CD14-positive monocyte (primary cell): ENCODE measurements around the gene TOM1L2. TPM values are rescaled to one million over a fixed set of nuclear protein-coding genes. Genes with fewer than 3 reads are reported as not detected.

Experiments
- DNase-seq, 3 donors: peaks; one replicate each; pipeline ENCODE4 v3.0.0-alpha.2; 2011 to 2022
- H2AFZ ChIP-seq: 2 replicates; pipeline ENCODE4 v1.6.0; 2012; ENCODE audit warnings: mild to moderate bottlenecking, low read depth, low read length, inconsistent platforms; ENCODE audit not compliant: insufficient read depth, poor library complexity, severe bottlenecking
- H3K27ac ChIP-seq, 2 donors: 1 replicate in 1 of 2; 2 replicates in 1 of 2; pipeline ENCODE4 v1.5.1; 2012 to 2013; ENCODE audit warnings: low read length in 2 of 2, control low read depth in 1 of 2, inconsistent platforms in 1 of 2, low read depth in 1 of 2, mild to moderate bottlenecking in 1 of 2
- H3K27me3 ChIP-seq, 2 donors: one replicate each; pipeline versions ENCODE4 v1.6.0 to v1.6.1; 2011 to 2013; ENCODE audit warnings: low read length in 2 of 2; ENCODE audit not compliant: control insufficient read depth in 2 of 2, insufficient read depth in 2 of 2
- H3K36me3 ChIP-seq, 2 donors: replicated peaks in 1 of 2; 1 replicate in 1 of 2; 2 replicates in 1 of 2; pipeline versions ENCODE4 v1.5.1 to v1.6.1; 2012 to 2013; ENCODE audit warnings: low read length in 2 of 2, control low read depth in 1 of 2, inconsistent platforms in 1 of 2, mild to moderate bottlenecking in 1 of 2; ENCODE audit not compliant: insufficient read depth in 2 of 2, control insufficient read depth in 1 of 2
- H3K4me1 ChIP-seq, 2 donors: 1 replicate in 1 of 2; 2 replicates in 1 of 2; pipeline versions ENCODE4 v1.5.1 to v1.6.1; 2012 to 2013; ENCODE audit warnings: low read length in 2 of 2, control low read depth in 1 of 2, inconsistent platforms in 1 of 2, mild to moderate bottlenecking in 1 of 2, moderate library complexity in 1 of 2; ENCODE audit not compliant: insufficient read depth in 2 of 2, control insufficient read depth in 1 of 2
- H3K4me2 ChIP-seq: replicated peaks from 2 replicates; pipeline ENCODE3; 2012; ENCODE audit warnings: low read length, moderate library complexity, mild to moderate bottlenecking; ENCODE audit not compliant: poor library complexity, severe bottlenecking; ENCODE audit errors: extremely low read depth
- H3K4me3 ChIP-seq, 3 experiments: fragments of 200-600 bp in 1 of 3; sonication (generic) in 1 of 3; replicated peaks in 1 of 3; 1 replicate in 2 of 3; 2 replicates in 1 of 3; pipeline ENCODE4 v1.5.1; 2011 to 2013; ENCODE audit warnings: low read length in 3 of 3, mild to moderate bottlenecking in 3 of 3, control low read depth in 2 of 3, low read depth in 2 of 3, inconsistent platforms in 1 of 3, moderate library complexity in 1 of 3
- H3K79me2 ChIP-seq: 2 replicates; pipeline ENCODE4 v1.6.0; 2012; ENCODE audit warnings: mild to moderate bottlenecking, control low read depth, inconsistent platforms, low read length, moderate library complexity; ENCODE audit not compliant: insufficient read depth
- H3K9ac ChIP-seq: 2 replicates; pipeline ENCODE4 v1.6.0; 2017; ENCODE audit warnings: low read length, mild to moderate bottlenecking; ENCODE audit not compliant: insufficient read depth, poor library complexity, severe bottlenecking
- H3K9me3 ChIP-seq, 2 donors: replicated peaks in 1 of 2; 1 replicate in 1 of 2; 2 replicates in 1 of 2; pipeline versions ENCODE4 v1.5.1 to v1.6.1; 2012 to 2013; ENCODE audit warnings: low read length in 2 of 2, control low read depth in 1 of 2; ENCODE audit not compliant: control insufficient read depth in 1 of 2, insufficient read depth in 1 of 2
- H4K20me1 ChIP-seq: 2 replicates; pipeline ENCODE4 v1.6.0; 2012; ENCODE audit warnings: mild to moderate bottlenecking, low read length, control low read depth, moderate library complexity; ENCODE audit not compliant: insufficient read depth
- H3K27ac Mint-ChIP-seq, 7 donors: one replicate each; pipeline ENCODE4 v1.8.0; 2020; ENCODE audit warnings: mild to moderate bottlenecking in 7 of 7, mixed read lengths in 7 of 7, moderate library complexity in 6 of 7, inconsistent platforms in 2 of 7
- H3K27me3 Mint-ChIP-seq, 3 donors: one replicate each; pipeline ENCODE4 v1.8.0; 2021 to 2022; ENCODE audit warnings: low read depth in 3 of 3, mild to moderate bottlenecking in 3 of 3, mixed read lengths in 3 of 3, moderate library complexity in 3 of 3, inconsistent platforms in 1 of 3
- H3K36me3 Mint-ChIP-seq, 2 donors: one replicate each; pipeline ENCODE4 v1.8.0; 2020; ENCODE audit warnings: mixed read lengths in 2 of 2, inconsistent platforms in 1 of 2, mild to moderate bottlenecking in 1 of 2
- H3K4me1 Mint-ChIP-seq: one replicate; pipeline ENCODE4 v1.8.0; 2020; ENCODE audit warnings: mild to moderate bottlenecking, mixed read lengths
- H3K4me3 Mint-ChIP-seq, 2 donors: one replicate each; pipeline ENCODE4 v1.8.0; 2020; ENCODE audit warnings: mild to moderate bottlenecking in 2 of 2, mixed read lengths in 2 of 2, moderate library complexity in 1 of 2
- H3K9me3 Mint-ChIP-seq, 7 donors: one replicate each; pipeline ENCODE4 v1.8.0; 2020 to 2022; ENCODE audit warnings: mixed read lengths in 7 of 7, mild to moderate bottlenecking in 6 of 7, moderate library complexity in 6 of 7, inconsistent platforms in 2 of 7
- WGBS: methylation state at CpG from one replicate; pipeline ENCODE4 v1.1.5; 2013; ENCODE audit warnings: missing lambda C conversion rate; ENCODE audit not compliant: insufficient coverage; 5-methylcytosine and 5-hydroxymethylcytosine counted together
- intact Hi-C, 2 donors: fragments of 100-400 bp; cut with micrococcal nuclease; formaldehyde crosslinking; loops; one replicate each; pipeline versions ENCODE4 v1.15.0 to v1.15.1; 2023
- polyA plus RNA-seq, 3 donors: library from polyadenylated mRNA; depleted of rRNA in 1 of 3; unstranded in 2 of 3; stranded (reverse) in 1 of 3; fragments of 300-500 nt in 2 of 3; fragments of >200 nt in 1 of 3; fragmentation: Illumina TruSeq in 2 of 3; gene quantifications; 1 replicate in 2 of 3; 2 replicates in 1 of 3; pipeline ENCODE4 v1.2.3, GENCODE V29; 2012 to 2021
- TF ChIP-seq, protein P1 (sequence below): fragments of 200-600 bp; IDR thresholded peaks from one replicate; pipeline ENCODE4 v1.8.0; 2022; ENCODE audit warnings: antibody characterized with exemption, mild to moderate bottlenecking

Gene TOM1L2
- polyA plus RNA-seq, 3 donors = 1.7 to 28.2 (median 2.8) TPM

- H3K4me2 ChIP-seq = no peak overlapping the region
Observed at GRCh38 chr17:17921192-17922069, 50.8 kb downstream of the TOM1L2 start.

More at GRCh38 chr17:17921192-17922069, 50.8 kb downstream of the TOM1L2 start:
- TF ChIP-seq, protein P1, sequence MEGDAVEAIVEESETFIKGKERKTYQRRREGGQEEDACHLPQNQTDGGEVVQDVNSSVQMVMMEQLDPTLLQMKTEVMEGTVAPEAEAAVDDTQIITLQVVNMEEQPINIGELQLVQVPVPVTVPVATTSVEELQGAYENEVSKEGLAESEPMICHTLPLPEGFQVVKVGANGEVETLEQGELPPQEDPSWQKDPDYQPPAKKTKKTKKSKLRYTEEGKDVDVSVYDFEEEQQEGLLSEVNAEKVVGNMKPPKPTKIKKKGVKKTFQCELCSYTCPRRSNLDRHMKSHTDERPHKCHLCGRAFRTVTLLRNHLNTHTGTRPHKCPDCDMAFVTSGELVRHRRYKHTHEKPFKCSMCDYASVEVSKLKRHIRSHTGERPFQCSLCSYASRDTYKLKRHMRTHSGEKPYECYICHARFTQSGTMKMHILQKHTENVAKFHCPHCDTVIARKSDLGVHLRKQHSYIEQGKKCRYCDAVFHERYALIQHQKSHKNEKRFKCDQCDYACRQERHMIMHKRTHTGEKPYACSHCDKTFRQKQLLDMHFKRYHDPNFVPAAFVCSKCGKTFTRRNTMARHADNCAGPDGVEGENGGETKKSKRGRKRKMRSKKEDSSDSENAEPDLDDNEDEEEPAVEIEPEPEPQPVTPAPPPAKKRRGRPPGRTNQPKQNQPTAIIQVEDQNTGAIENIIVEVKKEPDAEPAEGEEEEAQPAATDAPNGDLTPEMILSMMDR = no peak
- Mint-ChIP-seq H3K27me3 (peaks cover 0 to 3% (median 2%) of the 10 kb centered on the region in 3 donors), H3K27ac (peak overlapping the region in 2 of 7 donors; percentile 61 to 85), H3K9me3 (peaks cover 0 to 11% (median 7%) of the 10 kb centered on the region in 7 donors), H3K4me1 (peaks cover 25% of the 10 kb centered on the region), H3K4me3 (no peak overlapping the region), H3K36me3 (peaks cover 5 to 12% of the 10 kb centered on the region in 2 donors)
- H3K27me3 ChIP-seq = no peaks in the 10 kb centered on the region
- no peaks in the 10 kb centered on the region for H3K36me3 ChIP-seq
- intact Hi-C loops = no loop called here
- peaks cover 10 to 19% of the 10 kb centered on the region in 2 donors for H3K4me1 ChIP-seq
- no peak overlapping the region for H3K27ac ChIP-seq
- H4K20me1 ChIP-seq = peaks cover 15% of the 10 kb centered on the region
- H2AFZ ChIP-seq = no peak overlapping the region
- WGBS = 83% methylated on average over 3 of the region's 10 CpGs
- peaks cover 0 to 10% of the 10 kb centered on the region in 2 donors for H3K9me3 ChIP-seq
- H3K79me2 ChIP-seq = peaks cover 24% of the 10 kb centered on the region
- no peak overlapping the region for H3K4me3 ChIP-seq
- H3K9ac ChIP-seq = no peak overlapping the region
- no peak for DNase-seq
